HFFc6 (cell line): Measurements from ENCODE around the gene SMOC2. TPM values are rescaled to one million over a fixed set of nuclear protein-coding genes. Genes with fewer than 3 reads are reported as not detected.

Experiments
- DNase-seq: peaks from one replicate; pipeline ENCODE4 v3.0.0-alpha.2; 2018
- H3K27ac Mint-ChIP-seq: 2 replicates; pipeline ENCODE4 v1.8.0; 2020; ENCODE audit warnings: mild to moderate bottlenecking, mixed read lengths
- H3K27me3 Mint-ChIP-seq: 2 replicates; pipeline ENCODE4 v1.8.0; 2021; ENCODE audit warnings: mild to moderate bottlenecking, moderate library complexity, mixed read lengths; ENCODE audit not compliant: insufficient read depth
- H3K36me3 Mint-ChIP-seq: 2 replicates; pipeline ENCODE4 v1.8.0; 2021; ENCODE audit warnings: low read depth, mixed read lengths
- H3K4me1 Mint-ChIP-seq: 2 replicates; pipeline ENCODE4 v1.8.0; 2020; ENCODE audit warnings: low read depth, mixed read lengths
- H3K4me3 Mint-ChIP-seq: 2 replicates; pipeline ENCODE4 v1.8.0; 2020; ENCODE audit warnings: mild to moderate bottlenecking, moderate library complexity, mixed read lengths
- H3K9me3 Mint-ChIP-seq: 2 replicates; pipeline ENCODE4 v1.8.0; 2020; ENCODE audit warnings: mild to moderate bottlenecking, mixed read lengths
- total RNA-seq, 6 experiments: library from RNA; stranded (reverse); fragmentation: NEBNext Ultra II Directional; extraction: Animal tissue kit (Norgen Biotek cat#: 25700); gene quantifications; 2 replicates in 1 of 6; 3 replicates in 5 of 6; pipeline ENCODE4 v1.2.3, GENCODE V29; 2021
- TF ChIP-seq, protein P1 (sequence below): fragments of 200-600 bp; sonication (generic); IDR thresholded peaks from 2 replicates; pipeline ENCODE4 v1.5.0; 2021; ENCODE audit warnings: antibody characterized with exemption, mild to moderate bottlenecking

Gene SMOC2
- total RNA-seq, 6 experiments from 2014 or later: not detected

- no peaks in the 10 kb centered on the region for H3K27me3 Mint-ChIP-seq
- TF ChIP-seq, protein P1, sequence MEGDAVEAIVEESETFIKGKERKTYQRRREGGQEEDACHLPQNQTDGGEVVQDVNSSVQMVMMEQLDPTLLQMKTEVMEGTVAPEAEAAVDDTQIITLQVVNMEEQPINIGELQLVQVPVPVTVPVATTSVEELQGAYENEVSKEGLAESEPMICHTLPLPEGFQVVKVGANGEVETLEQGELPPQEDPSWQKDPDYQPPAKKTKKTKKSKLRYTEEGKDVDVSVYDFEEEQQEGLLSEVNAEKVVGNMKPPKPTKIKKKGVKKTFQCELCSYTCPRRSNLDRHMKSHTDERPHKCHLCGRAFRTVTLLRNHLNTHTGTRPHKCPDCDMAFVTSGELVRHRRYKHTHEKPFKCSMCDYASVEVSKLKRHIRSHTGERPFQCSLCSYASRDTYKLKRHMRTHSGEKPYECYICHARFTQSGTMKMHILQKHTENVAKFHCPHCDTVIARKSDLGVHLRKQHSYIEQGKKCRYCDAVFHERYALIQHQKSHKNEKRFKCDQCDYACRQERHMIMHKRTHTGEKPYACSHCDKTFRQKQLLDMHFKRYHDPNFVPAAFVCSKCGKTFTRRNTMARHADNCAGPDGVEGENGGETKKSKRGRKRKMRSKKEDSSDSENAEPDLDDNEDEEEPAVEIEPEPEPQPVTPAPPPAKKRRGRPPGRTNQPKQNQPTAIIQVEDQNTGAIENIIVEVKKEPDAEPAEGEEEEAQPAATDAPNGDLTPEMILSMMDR: no peak
- H3K4me3 Mint-ChIP-seq: no peak overlapping the region
- H3K36me3 Mint-ChIP-seq: peaks cover under 1% of the 10 kb centered on the region; the same call in 1 of the 2 replicates
- no peaks in the 10 kb centered on the region for H3K4me1 Mint-ChIP-seq
- no peak for DNase-seq
- no peak overlapping the region for H3K27ac Mint-ChIP-seq
- H3K9me3 Mint-ChIP-seq: peaks cover 73% of the 10 kb centered on the region
Measured at GRCh38 chr6:168490757-168491156, 49.8 kb downstream of the SMOC2 start.

GRCh38 chr6:168493976-168494375 lies 53.0 kb downstream of the SMOC2 start:
- peaks cover 6% of the 10 kb centered on the region; the same call in 1 of the 2 replicates for H3K36me3 Mint-ChIP-seq
- no peak for DNase-seq

GRCh38 chr6:168494726-168495125 lies 53.7 kb downstream of the SMOC2 start:
- Mint-ChIP-seq H3K36me3 (peaks cover 6% of the 10 kb centered on the region; the same call in 1 of the 2 replicates), H3K27ac (no peak overlapping the region), H3K9me3 (peaks cover 72% of the 10 kb centered on the region), H3K4me1 (no peaks in the 10 kb centered on the region), H3K4me3 (no peak overlapping the region), H3K27me3 (no peaks in the 10 kb centered on the region; the same call in 1 of the 2 replicates)
- DNase-seq: no peak
- TF ChIP-seq, protein P1: no peak

More at GRCh38 chr6:168493976-168494375, 53.0 kb downstream of the SMOC2 start:
- Mint-ChIP-seq H3K4me3 (no peak overlapping the region), H3K27ac (no peak overlapping the region), H3K4me1 (no peaks in the 10 kb centered on the region), H3K27me3 (no peaks in the 10 kb centered on the region; the same call in 1 of the 2 replicates), H3K9me3 (peaks cover 67% of the 10 kb centered on the region)
- TF ChIP-seq, protein P1: no peak

DNA sequence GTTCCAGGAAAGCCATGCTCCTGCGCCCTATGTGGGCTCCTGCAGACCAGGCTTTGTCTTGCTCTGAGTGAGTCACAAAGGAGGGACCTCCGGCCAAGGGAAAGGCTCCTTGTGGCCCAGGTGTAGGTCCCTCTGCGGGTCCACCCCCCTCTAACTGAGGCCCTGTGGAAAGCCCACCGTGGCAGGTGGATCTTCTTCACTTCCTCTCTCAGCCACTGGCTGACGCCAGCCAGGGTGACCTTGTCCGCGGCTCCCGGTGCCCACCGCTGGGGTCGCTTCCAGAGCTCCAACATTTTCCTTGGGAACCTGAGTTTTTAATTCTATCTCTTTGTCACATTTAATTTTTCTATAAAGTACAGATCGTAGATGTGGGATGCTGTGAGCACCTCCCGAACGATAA lies 54.1 kb downstream of the SMOC2 start:
- no peak for DNase-seq
- Mint-ChIP-seq H3K27ac (no peak overlapping the region), H3K27me3 (no peaks in the 10 kb centered on the region; the same call in 1 of the 2 replicates), H3K36me3 (peaks cover 6% of the 10 kb centered on the region; the same call in 1 of the 2 replicates), H3K9me3 (peaks cover 75% of the 10 kb centered on the region), H3K4me1 (no peaks in the 10 kb centered on the region), H3K4me3 (no peak overlapping the region)
- TF ChIP-seq, protein P1: no peak

DNA sequence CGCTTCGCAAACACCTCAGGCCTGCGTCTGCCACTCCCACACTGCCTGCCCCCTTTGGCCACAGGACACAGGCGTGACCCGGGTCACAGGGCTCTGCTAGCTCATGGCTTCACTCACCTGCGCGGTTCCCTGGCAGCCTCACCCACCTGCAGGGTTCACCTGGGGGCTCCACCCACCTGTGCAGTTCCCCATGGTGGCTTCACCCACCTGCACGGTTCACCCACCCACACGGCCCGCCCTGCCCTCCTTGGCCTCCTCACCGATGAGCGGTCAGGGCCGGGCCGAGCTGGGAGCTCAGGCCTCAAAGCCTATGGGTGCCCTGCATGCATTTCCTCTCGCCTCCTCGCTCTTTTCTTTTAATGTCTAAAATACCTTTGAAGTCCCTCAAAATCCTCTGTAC lies 54.7 kb downstream of the SMOC2 start:
- H3K27ac Mint-ChIP-seq: no peak overlapping the region
- H3K9me3 Mint-ChIP-seq: peaks cover 74% of the 10 kb centered on the region
- TF ChIP-seq, protein P1: no peak
- H3K4me3 Mint-ChIP-seq: no peak overlapping the region
- no peak for DNase-seq
- peaks cover 6% of the 10 kb centered on the region; the same call in 1 of the 2 replicates for H3K36me3 Mint-ChIP-seq
- H3K4me1 Mint-ChIP-seq: no peaks in the 10 kb centered on the region
- no peaks in the 10 kb centered on the region; the same call in 1 of the 2 replicates for H3K27me3 Mint-ChIP-seq
